Neural progenitor cell (in vitro differentiated cells): Measurements from ENCODE around the gene PRR19. TPM values are rescaled to one million over a fixed set of nuclear protein-coding genes. Genes with fewer than 3 reads are reported as not detected.

ENCODE experiments used
- DNase-seq: peaks from one replicate; pipeline ENCODE4 v3.0.0-alpha.2; 2016; ENCODE audit warnings: low spot score
- H2AFZ ChIP-seq: fragments of 200-600 bp; sonication (generic); replicated peaks from 2 replicates; pipeline ENCODE4 v1.6.1; 2016; ENCODE audit warnings: antibody characterized with exemption
- H3F3A ChIP-seq: fragments of 200-600 bp; sonication (generic); 2 replicates; pipeline ENCODE4 v1.6.1; 2016; ENCODE audit warnings: antibody characterized with exemption, low read depth
- H3K27ac ChIP-seq: fragments of 200-600 bp; sonication (generic); 2 replicates; pipeline ENCODE4 v1.5.1; 2016; ENCODE audit warnings: mild to moderate bottlenecking
- H3K27me3 ChIP-seq: fragments of 200-600 bp; sonication (generic); 2 replicates; pipeline ENCODE4 v1.6.1; 2016; ENCODE audit warnings: mild to moderate bottlenecking, moderate library complexity
- H3K36me3 ChIP-seq: fragments of 200-600 bp; sonication (generic); 2 replicates; pipeline ENCODE4 v1.5.1; 2016
- H3K4me1 ChIP-seq: fragments of 200-600 bp; sonication (generic); 2 replicates; pipeline ENCODE4 v1.6.1; 2016; ENCODE audit warnings: mixed run types
- H3K4me2 ChIP-seq: fragments of 200-600 bp; sonication (generic); 2 replicates; pipeline ENCODE4 v1.6.1; 2016
- H3K4me3 ChIP-seq: fragments of 200-600 bp; sonication (generic); 2 replicates; pipeline ENCODE4 v1.5.1; 2016
- H3K79me2 ChIP-seq: fragments of 200-600 bp; sonication (generic); 2 replicates; pipeline ENCODE4 v1.6.1; 2016; ENCODE audit warnings: low read depth
- H3K9ac ChIP-seq: fragments of 200-600 bp; sonication (generic); 2 replicates; pipeline ENCODE4 v1.6.1; 2016
- H3K9me3 ChIP-seq: fragments of 200-600 bp; sonication (generic); 2 replicates; pipeline ENCODE4 v1.5.1; 2016; ENCODE audit warnings: low read depth
- H4K20me1 ChIP-seq: fragments of 200-600 bp; sonication (generic); 2 replicates; pipeline ENCODE4 v1.6.1; 2016; ENCODE audit warnings: low read depth
- H3K27ac Mint-ChIP-seq: 3 replicates; pipeline ENCODE4 v1.8.0; 2021; ENCODE audit warnings: mixed read lengths
- H3K27me3 Mint-ChIP-seq: 2 replicates; pipeline ENCODE4 v1.8.0; 2022; ENCODE audit warnings: low read depth, mild to moderate bottlenecking, inconsistent platforms, moderate library complexity, mixed read lengths; ENCODE audit not compliant: insufficient read depth
- H3K36me3 Mint-ChIP-seq: 3 replicates; pipeline ENCODE4 v1.8.0; 2021; ENCODE audit warnings: mixed read lengths
- H3K4me1 Mint-ChIP-seq: 3 replicates; pipeline ENCODE4 v1.8.0; 2021; ENCODE audit warnings: mixed read lengths
- H3K4me3 Mint-ChIP-seq: 3 replicates; pipeline ENCODE4 v1.8.0; 2021; ENCODE audit warnings: mild to moderate bottlenecking, moderate library complexity, mixed read lengths
- H3K9me3 Mint-ChIP-seq: 3 replicates; pipeline ENCODE4 v1.8.0; 2020; ENCODE audit warnings: mixed read lengths
- CTCF ChIP-seq: fragments of 200-600 bp; sonication (generic); IDR thresholded peaks from 2 replicates; pipeline ENCODE4 v1.5.1; 2017; ENCODE audit warnings: antibody characterized with exemption, mild to moderate bottlenecking
- EZH2 ChIP-seq: fragments of 200-600 bp; sonication (generic); IDR thresholded peaks from 2 replicates; pipeline ENCODE4 v1.6.1; 2017; ENCODE audit warnings: antibody characterized with exemption, mild to moderate bottlenecking, moderate library complexity
- EZH2phosphoT487 ChIP-seq: fragments of 200-600 bp; sonication (generic); IDR thresholded peaks from 2 replicates; pipeline ENCODE4 v1.6.1; 2017; ENCODE audit warnings: antibody characterized with exemption
- total RNA-seq: library from RNA; depleted of rRNA; stranded (reverse); fragments of >200 nt; gene quantifications from 2 replicates; pipeline ENCODE4 v1.2.3, GENCODE V29; 2015; ENCODE audit warnings: low replicate concordance

Gene PRR19
- total RNA-seq, 1 donor from 2014 or later: 1.0 TPM

GRCh38 chr19:42284591-42285341, 17.2 kb upstream of the PRR19 start:
- Histone ChIP-seq H3K27me3 (no peaks in the 10 kb centered on the region), H4K20me1 (peaks cover 47% of the 10 kb centered on the region), H3K79me2 (peaks cover 26% of the 10 kb centered on the region), H3K36me3 (no peaks in the 10 kb centered on the region), H3K9ac (peak overlapping the region; percentile 15), H3K9me3 (no peaks in the 10 kb centered on the region), H3K4me2 (peak overlapping the region; percentile 99), H3K4me3 (peak overlapping the region; percentile 90), H3F3A (peaks cover 44% of the 10 kb centered on the region), H3K27ac (no peak overlapping the region), H3K4me1 (peaks cover 36% of the 10 kb centered on the region), H2AFZ (no peak overlapping the region)
- Mint-ChIP-seq H3K4me3 (peak overlapping the region; percentile 95), H3K9me3 (no peaks in the 10 kb centered on the region), H3K36me3 (peaks cover 7% of the 10 kb centered on the region), H3K27me3 (peaks cover 11% of the 10 kb centered on the region), H3K4me1 (peaks cover 31% of the 10 kb centered on the region), H3K27ac (peak overlapping the region; percentile 85)
- TF ChIP-seq EZH2phosphoT487: no peak
- no peak for TF ChIP-seq EZH2
- TF ChIP-seq CTCF: no peak
- peak; percentile 56 for DNase-seq

GRCh38 chr19:42285541-42285941, 16.4 kb upstream of the PRR19 start:
- peaks cover 38% of the 10 kb centered on the region for H3F3A ChIP-seq
- no peaks in the 10 kb centered on the region for H3K36me3 ChIP-seq
- Mint-ChIP-seq H3K4me3 (peak overlapping the region; percentile 95), H3K9me3 (no peaks in the 10 kb centered on the region), H3K27me3 (peaks cover 11% of the 10 kb centered on the region), H3K27ac (no peak overlapping the region), H3K4me1 (peaks cover 31% of the 10 kb centered on the region), H3K36me3 (peaks cover 8% of the 10 kb centered on the region)
- TF ChIP-seq EZH2phosphoT487 (no peak), EZH2 (no peak), CTCF (no peak)
- H2AFZ ChIP-seq: no peak overlapping the region
- H3K9me3 ChIP-seq: no peaks in the 10 kb centered on the region
- H3K27ac ChIP-seq: no peak overlapping the region
- peaks cover 26% of the 10 kb centered on the region for H3K79me2 ChIP-seq
- H4K20me1 ChIP-seq: peaks cover 55% of the 10 kb centered on the region
- H3K27me3 ChIP-seq: no peaks in the 10 kb centered on the region
- peaks cover 36% of the 10 kb centered on the region for H3K4me1 ChIP-seq
- peak; percentile 46 for DNase-seq
- peak overlapping the region; percentile 15 for H3K9ac ChIP-seq
- H3K4me3 ChIP-seq: peak overlapping the region; percentile 90
- H3K4me2 ChIP-seq: peak overlapping the region; percentile 99

- Histone ChIP-seq H3K4me3 (peak overlapping the region; percentile 90), H3F3A (peaks cover 35% of the 10 kb centered on the region), H3K27ac (no peak overlapping the region), H3K9ac (no peak overlapping the region), H3K36me3 (no peaks in the 10 kb centered on the region), H3K9me3 (no peaks in the 10 kb centered on the region), H3K27me3 (no peaks in the 10 kb centered on the region), H3K4me2 (peak overlapping the region; percentile 99), H3K79me2 (peaks cover 26% of the 10 kb centered on the region), H2AFZ (no peak overlapping the region), H4K20me1 (peaks cover 59% of the 10 kb centered on the region), H3K4me1 (peaks cover 36% of the 10 kb centered on the region)
- no peak for DNase-seq
- H3K9me3 Mint-ChIP-seq: no peaks in the 10 kb centered on the region
- peaks cover 8% of the 10 kb centered on the region for H3K36me3 Mint-ChIP-seq
- peak overlapping the region; percentile 21 for H3K27ac Mint-ChIP-seq
- peaks cover 31% of the 10 kb centered on the region for H3K4me1 Mint-ChIP-seq
- H3K27me3 Mint-ChIP-seq: peaks cover 11% of the 10 kb centered on the region
- peak overlapping the region; percentile 95 for H3K4me3 Mint-ChIP-seq
- TF ChIP-seq CTCF: no peak
- no peak for TF ChIP-seq EZH2
- no peak for TF ChIP-seq EZH2phosphoT487
These were observed 16.0 kb upstream of the PRR19 start for GRCh38 chr19:42285988-42286348.
